ENCODE measurements around the gene BMI1. TPM values are rescaled to one million over a fixed set of nuclear protein-coding genes. Genes with fewer than 3 reads are reported as not detected.

BMI1 gene
- total RNA-seq, 4 donors from 2014 or later, result 60.8 to 109 (median 67.8) TPM

- peaks cover 0 to 3% (median 0%) of the 10 kb centered on the region in 4 donors for H3K4me1 ChIP-seq
- no peak for DNase-seq (ENCODE audit: low spot score in 2 of 2)
- WGBS, 2 donors, result 48 to 49% methylated on average over 9 of the region's 9 CpGs
- H3K27ac ChIP-seq, result no peak overlapping the region
- no peak for TF ChIP-seq POLR2A (IDR thresholded peaks at IDR 0.05)
- no peak for TF ChIP-seq CTCF (IDR thresholded peaks at IDR 0.05)
- TF ChIP-seq EP300 (IDR thresholded peaks at IDR 0.05), result no peak
- no peaks in the 10 kb centered on the region for H3K36me3 ChIP-seq
- H3K9me3 ChIP-seq, result no peaks in the 10 kb centered on the region
- no peaks in the 10 kb centered on the region for H3K27me3 ChIP-seq
- no peak overlapping the region for H3K4me3 ChIP-seq
Observed at GRCh38 chr10:22372917-22373316, 52.0 kb downstream of the BMI1 start.

GRCh38 chr10:22374489-22375126 is 53.7 kb downstream of the BMI1 start:
- 82 to 87% methylated on average over 3 of the region's 3 CpGs for WGBS, 2 donors
- Histone ChIP-seq H3K4me1 (peaks cover 0 to 3% (median 0%) of the 10 kb centered on the region in 4 donors), H3K36me3 (no peaks in the 10 kb centered on the region), H3K27me3 (no peaks in the 10 kb centered on the region), H3K4me3 (no peak overlapping the region), H3K27ac (no peak overlapping the region), H3K9me3 (no peaks in the 10 kb centered on the region)
- DNase-seq (ENCODE audit: low spot score in 2 of 2), result no peak
- TF ChIP-seq POLR2A (IDR thresholded peaks at IDR 0.05) (no peak), CTCF (IDR thresholded peaks at IDR 0.05) (no peak)

- WGBS, 2 donors, result 72 to 78% methylated on average over 3 of the region's 3 CpGs
- no peak for TF ChIP-seq CTCF (IDR thresholded peaks at IDR 0.05)
- TF ChIP-seq POLR2A (IDR thresholded peaks at IDR 0.05), result no peak
- no peak for TF ChIP-seq EP300 (IDR thresholded peaks at IDR 0.05)
- no peaks in the 10 kb centered on the region for H3K27me3 ChIP-seq
- H3K4me3 ChIP-seq, result no peak overlapping the region
- no peak overlapping the region for H3K27ac ChIP-seq
- DNase-seq (ENCODE audit: low spot score in 2 of 2), result no peak
- H3K4me1 ChIP-seq, result no peaks in the 10 kb centered on the region
- H3K36me3 ChIP-seq, result no peaks in the 10 kb centered on the region
- H3K9me3 ChIP-seq, result no peaks in the 10 kb centered on the region
Observed at GRCh38 chr10:22379059-22379458, 58.2 kb downstream of the BMI1 start.

Small RNA genes lying within 50 kb of the gene (small RNA-seq; reads per million reads assigned to genes)
- gene AL158211.3, result not detected

Other genes with a start within 250 kb of the BMI1 start
- gene EBLN1, start 103.1 kb upstream of the BMI1 start, total RNA-seq, result not detected
- 10 to 100 TPM; 17.2 to 28.2 (median 23.8) TPM for gene COMMD3, start 4.7 kb upstream of the BMI1 start, total RNA-seq
- not detected for gene SPAG6, start 24.4 kb downstream of the BMI1 start, total RNA-seq